PC-3 (cell line): ENCODE measurements around the gene PRXL2A.

ENCODE experiments used
- EZH2 ChIP-seq: fragments of 300-600 bp; sonication (generic); IDR thresholded peaks from one replicate; pipeline ENCODE4 v1.6.1; 2017; ENCODE audit warnings: antibody characterized with exemption, mild to moderate bottlenecking, low read length; ENCODE audit not compliant: unreplicated experiment
- TF ChIP-seq, protein P1 (sequence below): fragments of 300-600 bp; sonication (generic); conservative IDR thresholded peaks from 2 replicates; pipeline ENCODE4 v1.5.1; 2017; ENCODE audit warnings: antibody characterized with exemption, low read depth, mild to moderate bottlenecking, low read length

- TF ChIP-seq, protein P1, sequence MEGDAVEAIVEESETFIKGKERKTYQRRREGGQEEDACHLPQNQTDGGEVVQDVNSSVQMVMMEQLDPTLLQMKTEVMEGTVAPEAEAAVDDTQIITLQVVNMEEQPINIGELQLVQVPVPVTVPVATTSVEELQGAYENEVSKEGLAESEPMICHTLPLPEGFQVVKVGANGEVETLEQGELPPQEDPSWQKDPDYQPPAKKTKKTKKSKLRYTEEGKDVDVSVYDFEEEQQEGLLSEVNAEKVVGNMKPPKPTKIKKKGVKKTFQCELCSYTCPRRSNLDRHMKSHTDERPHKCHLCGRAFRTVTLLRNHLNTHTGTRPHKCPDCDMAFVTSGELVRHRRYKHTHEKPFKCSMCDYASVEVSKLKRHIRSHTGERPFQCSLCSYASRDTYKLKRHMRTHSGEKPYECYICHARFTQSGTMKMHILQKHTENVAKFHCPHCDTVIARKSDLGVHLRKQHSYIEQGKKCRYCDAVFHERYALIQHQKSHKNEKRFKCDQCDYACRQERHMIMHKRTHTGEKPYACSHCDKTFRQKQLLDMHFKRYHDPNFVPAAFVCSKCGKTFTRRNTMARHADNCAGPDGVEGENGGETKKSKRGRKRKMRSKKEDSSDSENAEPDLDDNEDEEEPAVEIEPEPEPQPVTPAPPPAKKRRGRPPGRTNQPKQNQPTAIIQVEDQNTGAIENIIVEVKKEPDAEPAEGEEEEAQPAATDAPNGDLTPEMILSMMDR = no peak
- TF ChIP-seq EZH2 = no peak
Observed at GRCh38 chr10:80473096-80473657, 64.8 kb downstream of the PRXL2A start.
